Keratinocyte (primary cell): Measurements from ENCODE around the gene SCAF1. TPM values are rescaled to one million over a fixed set of nuclear protein-coding genes. Genes with fewer than 3 reads are reported as not detected.
"Not testable (repeated sequence)": the region's sequence is repeated elsewhere in the genome, so short reads cannot be mapped to it uniquely, and the experiment has no call there.

Experiments used
- DNase-seq: peaks from one replicate; pipeline ENCODE4 v3.0.0-alpha.2; 2011; ENCODE audit warnings: low read depth, missing footprints, low spot score
- FAIRE-seq: peaks from 2 replicates; lab custom pipeline; 2011; peaks lifted over from hg19 to GRCh38; lab: Jason Lieb, UNC
- H2AFZ ChIP-seq: 2 replicates; pipeline ENCODE4 v1.6.0; 2012; ENCODE audit warnings: low read length, control low read depth, inconsistent platforms; ENCODE audit not compliant: control insufficient read depth
- H3K27ac ChIP-seq: 2 replicates; pipeline ENCODE4 v1.5.1; 2011; ENCODE audit warnings: low read length; ENCODE audit not compliant: control insufficient read depth, insufficient read depth
- H3K27me3 ChIP-seq: 3 replicates; pipeline ENCODE4 v1.6.0; 2011; ENCODE audit warnings: low read length; ENCODE audit not compliant: control insufficient read depth, insufficient read depth; ENCODE audit errors: extremely low read depth
- H3K36me3 ChIP-seq, 2 experiments: 2 replicates in 1 of 2; 3 replicates in 1 of 2; pipeline ENCODE4 v1.5.1; 2011; ENCODE audit warnings: low read length in 2 of 2, mild to moderate bottlenecking in 1 of 2; ENCODE audit not compliant: control insufficient read depth in 2 of 2, insufficient read depth in 2 of 2; ENCODE audit errors: extremely low read depth in 1 of 2
- H3K4me1 ChIP-seq: 3 replicates; pipeline ENCODE4 v1.5.1; 2011; ENCODE audit warnings: low read length; ENCODE audit not compliant: control insufficient read depth, insufficient read depth; ENCODE audit errors: extremely low read depth
- H3K4me2 ChIP-seq: 3 replicates; pipeline ENCODE4 v1.6.0; 2011; ENCODE audit warnings: low read depth, low read length; ENCODE audit not compliant: control insufficient read depth, insufficient read depth; ENCODE audit errors: extremely low read depth
- H3K4me3 ChIP-seq, 3 experiments: fragments of 200-600 bp in 1 of 3; sonication (generic) in 1 of 3; 2 replicates in 2 of 3; 3 replicates in 1 of 3; pipeline ENCODE4 v1.5.1; 2011 to 2016; ENCODE audit warnings: low read length in 3 of 3, mild to moderate bottlenecking in 3 of 3, control low read depth in 2 of 3, inconsistent platforms in 1 of 3, low read depth in 1 of 3, mixed read lengths in 1 of 3, mixed run types in 1 of 3, moderate library complexity in 1 of 3; ENCODE audit not compliant: control insufficient read depth in 2 of 3, insufficient read depth in 2 of 3; ENCODE audit errors: extremely low read depth in 1 of 3
- H3K79me2 ChIP-seq: 2 replicates; pipeline ENCODE4 v1.6.0; 2012; ENCODE audit warnings: low read length; ENCODE audit not compliant: control insufficient read depth, insufficient read depth
- H3K9ac ChIP-seq: 3 replicates; pipeline ENCODE4 v1.6.0; 2011; ENCODE audit warnings: low read length; ENCODE audit not compliant: control insufficient read depth, insufficient read depth; ENCODE audit errors: extremely low read depth
- H3K9me1 ChIP-seq: 3 replicates; pipeline ENCODE4 v1.6.0; 2011; ENCODE audit warnings: low read length; ENCODE audit not compliant: control insufficient read depth, insufficient read depth; ENCODE audit errors: extremely low read depth
- H3K9me3 ChIP-seq: 2 replicates; pipeline ENCODE4 v1.5.1; 2012; ENCODE audit warnings: low read depth, low read length; ENCODE audit not compliant: control insufficient read depth
- H4K20me1 ChIP-seq: 3 replicates; pipeline ENCODE4 v1.6.0; 2011; ENCODE audit warnings: low read length; ENCODE audit not compliant: control insufficient read depth, insufficient read depth; ENCODE audit errors: extremely low read depth
- EZH2 ChIP-seq: IDR thresholded peaks from one replicate; pipeline ENCODE4 v1.6.1; 2012; ENCODE audit warnings: inconsistent platforms, mild to moderate bottlenecking, low read length, moderate library complexity
- dilution Hi-C: fragments of 300-500 bp; cut with MboI; formaldehyde crosslinking; loops from one replicate; pipeline ENCODE4 v1.7.0; 2020; ENCODE audit warnings: low sequenced_read_pairs; ENCODE audit not compliant: extremely low pct_ligation_motif_present
- polyA plus RNA-seq, 5 experiments: library from polyadenylated mRNA; depleted of rRNA in 3 of 5; stranded (reverse) in 3 of 5; stranded (forward) in 1 of 5; unstranded in 1 of 5; fragments of >200 nt; gene quantifications; 1 replicate in 1 of 5; 2 replicates in 3 of 5; 3 replicates in 1 of 5; pipeline versions ENCODE4 v1.2.1 to v1.2.3, GENCODE V29; 2011 to 2012; ENCODE audit warnings: missing spikeins in 2 of 5, low read depth in 1 of 5, low replicate concordance in 1 of 5
- TF ChIP-seq, protein P1 (sequence below), 3 experiments: IDR thresholded peaks in 1 of 3; conservative IDR thresholded peaks in 1 of 3; optimal IDR thresholded peaks in 1 of 3; 2 replicates in 2 of 3; 3 replicates in 1 of 3; pipeline versions ENCODE3 to v1.5.1; 2011; ENCODE audit warnings: low read length in 3 of 3, mild to moderate bottlenecking in 3 of 3, moderate library complexity in 2 of 3, control low read depth in 1 of 3, inconsistent platforms in 1 of 3; ENCODE audit not compliant: insufficient read depth in 2 of 3; ENCODE audit errors: extremely low read depth in 1 of 3

The SCAF1 gene
- polyA plus RNA-seq, 1 donor (not counting 4 experiments of a cell fraction or from before 2014, with no cell fraction given), result 3.4 TPM

DNA sequence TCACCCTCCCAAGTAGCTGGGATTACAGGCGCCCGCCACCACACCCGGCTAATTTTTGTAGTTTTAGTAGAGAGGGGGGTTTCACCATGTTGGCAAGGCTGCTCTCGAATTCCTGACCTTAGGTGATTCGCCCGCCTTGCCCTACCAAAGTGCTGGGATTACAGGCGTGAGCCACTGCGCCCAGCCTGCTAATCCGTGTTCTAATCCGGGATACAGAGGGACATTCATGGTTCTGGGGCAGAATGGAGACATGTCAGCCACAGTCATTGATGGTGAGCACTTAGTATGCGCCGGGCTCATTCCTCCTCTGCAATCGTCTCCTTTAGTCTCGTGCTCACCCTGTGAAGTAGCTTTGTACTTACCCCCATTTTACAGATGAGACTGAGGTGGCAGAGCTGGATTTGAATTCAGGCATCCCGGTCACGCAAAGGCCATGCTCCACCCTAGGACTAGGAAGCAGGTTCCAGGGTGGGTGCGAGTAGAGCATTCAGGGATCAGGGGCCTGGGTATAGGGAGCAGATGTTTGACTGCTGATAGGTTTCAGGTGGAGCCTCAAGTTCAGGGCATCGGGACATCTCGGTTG lies 10.3 kb upstream of the SCAF1 start:
- dilution Hi-C loops, result no loop called here
- peaks cover 5% of the 10 kb centered on the region for H3K79me2 ChIP-seq
- TF ChIP-seq, protein P1, sequence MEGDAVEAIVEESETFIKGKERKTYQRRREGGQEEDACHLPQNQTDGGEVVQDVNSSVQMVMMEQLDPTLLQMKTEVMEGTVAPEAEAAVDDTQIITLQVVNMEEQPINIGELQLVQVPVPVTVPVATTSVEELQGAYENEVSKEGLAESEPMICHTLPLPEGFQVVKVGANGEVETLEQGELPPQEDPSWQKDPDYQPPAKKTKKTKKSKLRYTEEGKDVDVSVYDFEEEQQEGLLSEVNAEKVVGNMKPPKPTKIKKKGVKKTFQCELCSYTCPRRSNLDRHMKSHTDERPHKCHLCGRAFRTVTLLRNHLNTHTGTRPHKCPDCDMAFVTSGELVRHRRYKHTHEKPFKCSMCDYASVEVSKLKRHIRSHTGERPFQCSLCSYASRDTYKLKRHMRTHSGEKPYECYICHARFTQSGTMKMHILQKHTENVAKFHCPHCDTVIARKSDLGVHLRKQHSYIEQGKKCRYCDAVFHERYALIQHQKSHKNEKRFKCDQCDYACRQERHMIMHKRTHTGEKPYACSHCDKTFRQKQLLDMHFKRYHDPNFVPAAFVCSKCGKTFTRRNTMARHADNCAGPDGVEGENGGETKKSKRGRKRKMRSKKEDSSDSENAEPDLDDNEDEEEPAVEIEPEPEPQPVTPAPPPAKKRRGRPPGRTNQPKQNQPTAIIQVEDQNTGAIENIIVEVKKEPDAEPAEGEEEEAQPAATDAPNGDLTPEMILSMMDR (optimal IDR thresholded peaks at IDR 0.05 in 1 of 3, IDR thresholded peaks at IDR 0.05 in 1 of 3, conservative IDR thresholded peaks at IDR 0.05 in 1 of 3; ENCODE audit: extremely low read depth in 1 of 3, insufficient read depth in 2 of 3, low read length in 3 of 3), result no peak
- TF ChIP-seq EZH2, result no peak
- no peak for FAIRE-seq
- no peaks in the 10 kb centered on the region for H4K20me1 ChIP-seq
- no peaks in the 10 kb centered on the region for H3K9me3 ChIP-seq
- H3K36me3 ChIP-seq, result peaks cover 12 to 13% of the 10 kb centered on the region in 2 experiments
- H3K9ac ChIP-seq, result no peak overlapping the region
- no peak overlapping the region for H3K4me3 ChIP-seq
- no peak overlapping the region for H3K4me2 ChIP-seq
- peaks cover 3% of the 10 kb centered on the region for H3K4me1 ChIP-seq
- no peak overlapping the region for H2AFZ ChIP-seq
- no peaks in the 10 kb centered on the region for H3K27me3 ChIP-seq
- no peaks in the 10 kb centered on the region for H3K9me1 ChIP-seq
- no peak for DNase-seq
- no peak overlapping the region for H3K27ac ChIP-seq

DNA sequence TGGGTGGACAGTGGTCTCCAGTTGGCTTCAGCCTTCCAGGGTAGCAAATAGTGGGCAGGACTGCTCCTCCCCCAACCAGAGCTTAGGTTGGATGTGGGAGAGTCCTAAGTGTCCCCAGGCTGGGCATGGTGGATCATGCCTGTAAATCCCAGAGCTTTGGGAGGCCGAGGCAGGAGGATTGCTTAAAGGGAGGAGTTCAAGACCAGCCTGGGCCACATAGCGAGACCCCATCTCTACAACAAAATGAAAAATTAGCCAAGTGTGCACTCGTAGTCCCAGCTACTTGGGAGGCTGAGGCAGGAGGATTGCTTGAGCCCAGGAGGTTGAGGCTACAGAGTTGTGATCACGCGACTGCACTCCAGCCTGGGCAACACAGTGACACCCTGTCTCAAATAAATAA lies 9.4 kb upstream of the SCAF1 start:
- H3K4me3 ChIP-seq, result no peak overlapping the region
- peaks cover 10% of the 10 kb centered on the region for H3K79me2 ChIP-seq
- FAIRE-seq (no peak), DNase-seq (no peak)
- H3K27ac ChIP-seq, result no peak overlapping the region
- H3K9me3 ChIP-seq, result no peaks in the 10 kb centered on the region
- dilution Hi-C loops, result no loop called here
- H3K36me3 ChIP-seq, result peaks cover 14% of the 10 kb centered on the region in 2 experiments
- no peak overlapping the region for H3K4me2 ChIP-seq
- H3K9me1 ChIP-seq, result no peaks in the 10 kb centered on the region
- peaks cover 4% of the 10 kb centered on the region for H3K4me1 ChIP-seq
- H2AFZ ChIP-seq, result no peak overlapping the region
- H3K27me3 ChIP-seq, result no peaks in the 10 kb centered on the region
- H4K20me1 ChIP-seq, result no peaks in the 10 kb centered on the region
- no peak overlapping the region for H3K9ac ChIP-seq
- TF ChIP-seq, protein P1 (optimal IDR thresholded peaks at IDR 0.05 in 1 of 3, IDR thresholded peaks at IDR 0.05 in 1 of 3, conservative IDR thresholded peaks at IDR 0.05 in 1 of 3; ENCODE audit: extremely low read depth in 1 of 3, insufficient read depth in 2 of 3, low read length in 3 of 3), result no peak
- no peak for TF ChIP-seq EZH2

DNA sequence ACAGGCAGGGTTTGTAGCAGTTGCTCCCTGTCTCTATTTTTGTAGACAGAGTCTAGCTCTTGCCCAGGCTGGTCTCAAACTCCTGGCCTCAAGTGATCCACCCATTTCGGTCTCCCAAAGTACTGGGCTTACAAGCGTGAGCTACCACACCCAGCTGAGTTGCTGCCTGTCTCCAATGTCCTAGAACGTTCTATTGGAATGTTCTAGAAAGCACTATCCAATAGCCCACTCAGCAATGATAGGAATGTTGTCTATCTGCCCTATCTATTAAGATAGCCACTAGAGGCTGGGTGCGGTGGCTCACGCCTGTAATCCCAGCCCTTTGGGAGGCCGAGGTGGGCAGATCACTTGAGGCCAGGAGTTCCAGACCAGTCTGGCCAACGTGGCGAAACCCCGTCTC lies 8.7 kb upstream of the SCAF1 start:
- H3K9me3 ChIP-seq, H3K4me3 ChIP-seq, H3K4me2 ChIP-seq, H3K27ac ChIP-seq, H3K4me1 ChIP-seq, dilution Hi-C loops, H3K9me1 ChIP-seq, DNase-seq, H3K27me3 ChIP-seq, H4K20me1 ChIP-seq, H2AFZ ChIP-seq, H3K9ac ChIP-seq: not testable (repeated sequence)
- Histone ChIP-seq H3K79me2 (peaks cover 12% of the 10 kb centered on the region), H3K36me3 (peaks cover 14% of the 10 kb centered on the region in 2 experiments)
- peak; percentile 70 for FAIRE-seq
